SKM-1 treated with dmso at 0.1 percent for 144 hours (cell line): ENCODE results near the gene KDM3B.
"Not testable (repeated sequence)": the region's sequence is repeated elsewhere in the genome, so short reads cannot be mapped to it uniquely, and the experiment has no call there.

Experiments used
- DNase-seq: peaks from one replicate; lab custom pipeline; 2025; ENCODE audit not compliant: unreplicated experiment; lab: John Stamatoyannopoulos, UW

KDM3B gene, protein sequence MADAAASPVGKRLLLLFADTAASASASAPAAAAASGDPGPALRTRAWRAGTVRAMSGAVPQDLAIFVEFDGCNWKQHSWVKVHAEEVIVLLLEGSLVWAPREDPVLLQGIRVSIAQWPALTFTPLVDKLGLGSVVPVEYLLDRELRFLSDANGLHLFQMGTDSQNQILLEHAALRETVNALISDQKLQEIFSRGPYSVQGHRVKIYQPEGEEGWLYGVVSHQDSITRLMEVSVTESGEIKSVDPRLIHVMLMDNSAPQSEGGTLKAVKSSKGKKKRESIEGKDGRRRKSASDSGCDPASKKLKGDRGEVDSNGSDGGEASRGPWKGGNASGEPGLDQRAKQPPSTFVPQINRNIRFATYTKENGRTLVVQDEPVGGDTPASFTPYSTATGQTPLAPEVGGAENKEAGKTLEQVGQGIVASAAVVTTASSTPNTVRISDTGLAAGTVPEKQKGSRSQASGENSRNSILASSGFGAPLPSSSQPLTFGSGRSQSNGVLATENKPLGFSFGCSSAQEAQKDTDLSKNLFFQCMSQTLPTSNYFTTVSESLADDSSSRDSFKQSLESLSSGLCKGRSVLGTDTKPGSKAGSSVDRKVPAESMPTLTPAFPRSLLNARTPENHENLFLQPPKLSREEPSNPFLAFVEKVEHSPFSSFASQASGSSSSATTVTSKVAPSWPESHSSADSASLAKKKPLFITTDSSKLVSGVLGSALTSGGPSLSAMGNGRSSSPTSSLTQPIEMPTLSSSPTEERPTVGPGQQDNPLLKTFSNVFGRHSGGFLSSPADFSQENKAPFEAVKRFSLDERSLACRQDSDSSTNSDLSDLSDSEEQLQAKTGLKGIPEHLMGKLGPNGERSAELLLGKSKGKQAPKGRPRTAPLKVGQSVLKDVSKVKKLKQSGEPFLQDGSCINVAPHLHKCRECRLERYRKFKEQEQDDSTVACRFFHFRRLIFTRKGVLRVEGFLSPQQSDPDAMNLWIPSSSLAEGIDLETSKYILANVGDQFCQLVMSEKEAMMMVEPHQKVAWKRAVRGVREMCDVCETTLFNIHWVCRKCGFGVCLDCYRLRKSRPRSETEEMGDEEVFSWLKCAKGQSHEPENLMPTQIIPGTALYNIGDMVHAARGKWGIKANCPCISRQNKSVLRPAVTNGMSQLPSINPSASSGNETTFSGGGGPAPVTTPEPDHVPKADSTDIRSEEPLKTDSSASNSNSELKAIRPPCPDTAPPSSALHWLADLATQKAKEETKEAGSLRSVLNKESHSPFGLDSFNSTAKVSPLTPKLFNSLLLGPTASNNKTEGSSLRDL (N-terminal part only)

DNA sequence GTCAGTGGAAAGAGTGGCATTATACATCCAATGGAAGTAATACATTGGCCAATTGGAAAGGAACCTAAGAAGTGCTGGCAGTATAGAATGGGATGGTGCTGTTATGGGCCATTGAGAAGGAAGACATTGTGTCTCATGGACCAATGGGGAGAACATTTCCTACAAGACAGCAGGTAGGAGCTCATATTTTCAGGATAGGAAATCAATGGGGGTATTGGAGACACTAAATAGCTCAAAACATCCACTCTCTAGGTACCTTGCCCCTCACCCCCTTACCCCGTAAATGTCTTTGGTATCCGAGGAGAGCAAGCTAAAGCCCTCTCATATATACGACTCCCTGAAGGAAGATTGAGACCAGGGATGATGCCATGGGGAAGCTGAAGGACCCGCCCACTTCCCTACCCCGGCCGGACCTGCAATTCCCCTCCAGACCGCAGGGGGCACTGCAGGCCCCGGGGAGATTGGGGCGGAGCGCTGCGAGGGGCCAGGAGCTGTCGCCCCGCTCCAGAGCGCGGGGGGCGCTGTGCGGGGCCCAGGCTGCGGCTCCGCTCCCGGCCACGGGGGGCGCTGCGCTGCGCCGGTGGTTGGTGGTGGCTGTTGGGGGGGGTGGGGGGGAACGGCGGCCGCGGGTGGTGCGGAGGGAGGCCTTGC lies at the start of gene KDM3B:
Gene KDM3B (plus strand): TSS at position 615 of the 651 bp plus-strand sequence. CDS start 111 bp downstream, outside the sequence.
- peak; percentile 86 for DNase-seq

DNA sequence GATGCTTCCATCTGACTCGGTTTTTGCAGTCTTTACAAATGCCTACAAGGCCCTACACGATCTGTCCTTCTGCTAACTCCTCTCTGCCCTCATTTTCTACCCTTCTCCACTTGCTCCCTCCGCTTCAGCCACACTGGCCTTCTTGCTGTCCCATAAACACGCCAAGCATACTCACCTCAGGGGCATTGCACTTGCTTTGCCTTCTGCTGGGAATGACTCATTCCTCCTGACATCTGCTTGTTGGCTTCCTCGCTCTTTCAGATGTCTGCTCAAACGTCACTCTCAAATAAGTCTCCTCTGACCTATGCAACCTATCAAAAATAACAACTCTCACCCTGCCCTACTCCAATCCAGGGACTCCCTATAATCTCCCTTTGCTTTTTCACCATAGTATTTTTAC lies 49.1 kb upstream of the KDM3B start:
- DNase-seq = no peak

DNA sequence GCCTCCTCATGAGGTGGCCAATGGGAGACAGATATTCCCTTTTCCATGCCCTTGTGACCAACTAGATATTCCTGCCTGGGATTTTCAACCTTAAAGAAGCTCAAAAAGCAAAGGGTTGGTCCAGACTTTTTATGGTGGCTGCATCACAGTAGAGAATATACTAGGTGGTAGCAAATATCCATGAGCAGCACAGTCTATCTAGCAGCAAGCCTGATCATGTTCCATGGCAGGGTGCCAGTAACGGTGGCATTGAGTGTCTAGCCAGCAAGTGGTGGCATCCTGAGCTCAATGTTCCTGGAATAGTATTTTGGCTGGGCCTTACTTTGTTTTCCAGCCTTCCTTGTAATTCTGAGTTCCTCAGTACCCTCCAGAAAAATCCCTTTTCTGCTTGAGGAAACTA lies 46.7 kb upstream of the KDM3B start:
- DNase-seq = no peak

DNA sequence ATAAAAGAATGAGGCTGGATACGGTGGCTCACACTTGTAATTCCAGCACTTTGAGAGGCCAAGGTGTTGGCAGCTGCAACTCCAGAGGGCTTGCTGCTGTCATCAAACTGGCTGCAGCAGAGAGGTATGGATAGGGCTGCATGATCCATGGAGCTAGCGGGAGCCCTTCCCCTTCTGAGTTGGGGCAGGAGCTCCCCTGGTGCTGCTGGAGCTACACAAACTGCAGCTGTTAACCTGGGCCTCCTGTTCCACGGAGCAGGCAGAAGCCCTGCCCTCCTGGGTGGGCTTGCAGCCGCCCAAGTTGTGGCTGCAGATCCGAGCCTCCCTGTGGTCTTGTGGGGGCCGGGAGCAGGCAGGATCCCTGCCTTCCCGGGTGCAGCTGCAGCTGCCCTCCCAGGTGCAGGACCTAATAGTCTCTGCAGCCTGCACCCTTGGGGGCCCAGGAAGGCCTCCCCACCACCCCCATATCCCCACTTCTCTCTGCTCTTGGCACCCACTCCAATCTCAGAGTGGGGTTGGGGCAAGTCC lies 36.7 kb upstream of the KDM3B start:
- DNase-seq = no peak

DNA sequence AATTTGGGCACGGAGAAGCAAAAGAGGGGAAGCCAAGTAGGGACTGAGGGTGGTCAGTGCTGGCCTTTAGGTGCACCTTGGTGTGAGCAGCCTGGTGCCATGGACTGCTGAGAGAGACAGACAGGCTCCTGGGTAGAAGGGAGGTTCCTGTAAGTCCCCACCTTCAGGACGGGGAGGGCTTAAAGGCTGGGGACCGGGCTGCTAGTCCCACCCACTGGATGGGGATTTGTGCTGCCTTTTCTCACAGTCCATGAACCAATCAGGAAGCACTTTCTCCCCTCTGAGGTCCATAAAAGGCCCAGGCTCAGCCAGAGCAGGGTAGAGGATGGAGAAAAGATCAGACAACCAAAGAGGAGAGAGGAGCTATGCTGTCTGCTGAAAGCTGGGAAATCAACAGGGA lies 36.1 kb upstream of the KDM3B start:
- DNase-seq = no peak

DNA sequence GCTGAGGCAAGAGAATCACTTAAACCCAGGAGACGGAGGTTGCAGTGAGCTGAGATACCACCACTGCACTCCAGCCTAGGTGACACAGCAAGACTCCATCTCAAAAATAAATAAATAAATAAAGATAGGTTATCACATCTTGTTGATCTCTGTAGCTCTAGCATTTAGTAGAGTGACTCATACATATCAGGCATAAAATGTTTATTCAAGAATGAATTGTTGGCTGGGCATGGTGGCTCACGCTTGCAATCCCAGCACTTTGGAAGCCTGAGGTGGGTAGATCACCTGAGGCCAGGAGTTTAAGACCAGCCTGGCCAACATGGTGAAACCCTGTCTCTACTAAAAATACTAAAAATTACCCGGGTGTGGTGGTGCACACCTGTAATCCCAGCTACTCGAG lies 34.3 kb upstream of the KDM3B start:
- DNase-seq = not testable (repeated sequence)

DNA sequence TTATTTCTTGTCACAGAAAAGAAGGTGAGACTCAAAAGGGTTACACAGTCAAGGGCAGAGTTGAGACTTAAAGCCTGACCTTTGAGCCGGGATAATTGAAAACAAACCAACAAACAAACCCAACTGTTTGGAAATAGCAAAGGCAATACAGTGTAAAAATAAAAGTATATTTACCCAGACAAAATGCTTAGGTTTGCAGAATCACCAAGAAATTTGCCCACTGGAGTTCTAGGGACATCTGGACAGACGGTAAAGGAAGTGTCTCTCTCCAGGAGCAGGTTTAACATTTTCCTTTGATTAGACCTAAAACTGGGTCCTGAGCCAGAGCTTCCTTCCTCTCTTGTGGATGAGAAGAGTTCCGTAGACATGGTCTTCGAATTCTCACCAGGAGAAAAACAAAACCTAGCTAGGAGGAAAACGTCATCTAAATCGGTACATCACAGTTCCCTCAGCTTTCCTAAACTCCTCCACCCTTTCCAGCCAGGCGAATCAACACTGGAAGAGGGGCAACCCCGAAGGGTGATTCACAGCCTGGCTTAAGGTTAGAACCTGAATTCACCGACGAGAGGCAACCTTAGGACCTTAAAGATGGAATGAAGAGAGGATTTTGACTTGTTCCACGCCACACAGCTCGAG lies 21.6 kb upstream of the KDM3B start:
- no peak for DNase-seq

DNA sequence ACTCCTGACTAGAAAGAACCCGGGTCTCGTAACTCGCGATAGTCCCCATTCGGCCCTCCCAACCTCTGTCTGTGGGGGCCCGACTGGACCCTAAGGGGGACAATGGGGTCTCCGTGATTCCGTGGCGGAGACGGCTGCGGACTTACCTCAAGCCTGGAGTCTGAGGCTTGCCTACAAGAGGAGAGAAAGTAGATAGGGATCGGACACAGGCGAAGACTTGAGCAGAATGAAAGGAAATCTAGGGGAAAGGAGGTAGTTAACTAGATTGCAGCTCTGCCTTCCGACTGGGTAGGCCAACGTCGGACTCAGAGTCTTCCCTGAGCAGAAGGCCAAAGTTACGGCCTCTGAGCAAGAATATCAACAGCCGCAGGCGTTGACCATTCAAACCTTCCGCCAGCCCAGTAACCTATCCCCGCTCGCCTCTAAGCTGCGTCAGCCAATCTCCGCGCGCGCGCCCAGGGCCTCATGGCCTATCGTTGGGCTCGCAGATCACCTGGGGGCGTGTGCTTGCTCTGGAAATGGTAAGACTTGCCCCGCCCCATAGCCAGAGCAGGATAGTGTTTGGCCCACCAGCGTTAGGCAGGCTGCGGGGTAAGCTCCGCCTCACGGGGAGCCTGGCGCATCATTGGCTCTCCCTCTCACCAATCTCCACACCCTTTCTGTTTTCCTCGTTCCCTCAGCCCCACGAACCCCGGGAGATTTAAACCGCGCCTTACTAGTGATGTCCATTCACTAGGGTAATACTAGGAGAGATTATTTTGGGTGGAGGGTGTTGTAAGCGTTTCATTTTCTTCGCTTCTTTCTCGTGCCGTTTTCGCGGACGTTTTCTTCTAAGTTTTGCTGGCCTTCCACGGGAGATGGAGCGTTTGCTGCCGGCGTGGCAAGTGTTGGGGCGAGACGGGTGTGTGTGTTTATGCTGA lies 20.8 kb upstream of the KDM3B start, which contains the start of gene CDC25C:
Gene CDC25C (minus strand): TSS at position 356 of the 920 bp plus-strand sequence. CDS start 624 bp downstream, outside the sequence.
- peak; percentile 100 for DNase-seq

DNA sequence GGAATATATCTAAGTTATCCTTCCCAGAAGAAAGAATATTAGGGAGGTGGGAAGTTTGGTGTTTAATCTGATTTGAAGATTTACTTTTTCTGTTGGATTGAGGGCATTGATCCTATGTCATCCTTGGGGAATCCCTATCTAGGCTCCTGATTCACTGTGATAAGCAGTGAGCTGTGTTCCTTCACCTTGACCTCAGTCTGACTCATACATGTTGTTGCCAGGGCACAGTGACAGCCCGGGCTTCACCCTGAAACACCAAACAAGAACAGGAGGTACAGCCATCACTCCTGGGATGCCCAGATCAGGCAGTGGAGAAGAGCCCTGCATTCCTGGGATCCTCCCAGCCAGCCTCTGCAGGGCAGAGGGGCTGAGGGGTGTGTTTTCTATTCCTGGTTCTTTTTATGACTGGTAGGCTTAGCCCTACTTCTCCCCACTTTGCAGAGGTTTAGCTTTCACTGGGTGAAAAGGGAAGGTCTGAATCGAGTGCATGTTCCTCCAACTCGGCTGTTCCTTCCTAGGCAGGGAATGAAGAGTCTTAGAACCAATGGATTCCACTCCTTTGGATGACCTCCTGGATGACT lies 17.5 kb upstream of the KDM3B start:
- no peak for DNase-seq

DNA sequence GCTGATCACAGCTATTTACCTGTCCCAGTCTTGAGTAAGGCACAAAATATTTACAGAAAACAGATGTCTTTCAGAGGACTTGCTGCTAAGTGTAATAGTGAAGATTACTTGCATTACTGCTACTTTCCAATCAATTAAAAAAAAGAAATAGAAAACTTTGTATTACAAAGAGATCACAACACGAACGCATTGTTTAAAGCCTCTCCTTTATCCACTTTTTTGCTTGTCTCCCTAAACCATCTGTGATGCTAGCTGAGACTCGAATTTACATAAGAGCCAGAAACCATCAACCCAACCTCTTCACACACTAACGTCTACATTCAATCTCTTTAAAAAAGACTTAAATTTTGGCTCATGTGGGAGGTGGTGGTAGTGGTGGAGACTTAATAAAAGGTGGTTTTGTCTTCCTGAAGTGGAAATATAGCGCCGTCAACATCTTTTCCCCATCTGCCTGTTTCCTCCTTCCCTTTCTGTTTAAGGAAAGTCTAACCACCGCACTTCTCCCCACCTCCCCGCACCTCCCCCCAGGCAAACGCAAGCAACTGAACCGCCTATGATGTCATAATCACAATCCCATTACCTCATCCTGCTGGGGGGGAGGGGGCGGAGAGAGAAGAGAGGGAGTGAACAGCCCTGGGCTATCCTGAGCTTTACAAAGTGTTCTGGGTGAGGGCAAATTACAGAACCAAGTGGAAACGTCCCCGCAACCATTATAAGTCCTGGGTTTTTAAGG lies 15.4 kb upstream of the KDM3B start:
- peak; percentile 79 for DNase-seq

DNA sequence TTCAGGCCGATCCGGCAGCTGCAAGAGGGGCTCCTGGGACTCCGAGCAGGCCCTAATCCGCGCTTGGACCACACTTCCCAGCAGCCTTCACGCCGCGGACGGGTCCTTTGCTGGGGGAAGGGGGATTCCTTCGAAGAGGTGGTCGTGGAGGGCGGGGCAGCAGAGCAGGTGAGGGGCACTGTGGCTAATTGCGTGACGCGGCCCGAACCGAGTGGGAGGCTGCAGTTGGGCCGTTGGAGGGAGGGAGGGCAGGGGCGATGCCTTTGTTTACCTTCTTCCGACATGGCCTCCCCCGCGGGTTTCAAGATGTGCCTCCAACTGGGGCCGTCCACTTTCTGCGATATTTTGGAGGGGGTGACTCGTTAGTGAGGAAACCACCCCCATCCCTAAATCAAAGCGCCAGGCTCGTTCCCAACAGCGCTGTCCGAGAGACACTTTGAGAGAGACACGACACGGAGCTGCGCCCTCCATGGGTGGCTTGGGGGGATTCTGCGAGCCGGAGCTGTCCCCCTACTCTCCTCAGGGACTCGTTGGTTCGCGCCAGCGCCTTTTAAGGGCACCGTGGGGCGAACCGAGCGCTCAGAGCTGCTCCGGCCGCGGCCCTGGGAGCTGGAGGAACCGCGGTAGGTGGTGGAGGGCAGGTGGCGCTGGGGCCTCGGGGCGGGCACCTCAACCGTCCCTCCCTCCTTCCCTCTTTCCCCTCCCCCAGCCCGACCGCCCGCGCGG lies 14.6 kb upstream of the KDM3B start, which contains the start of gene FAM53C:
Gene FAM53C (plus strand): TSS at position 582 of the 726 bp plus-strand sequence. CDS start 3,070 bp downstream, outside the sequence.
- DNase-seq = peak; percentile 88

DNA sequence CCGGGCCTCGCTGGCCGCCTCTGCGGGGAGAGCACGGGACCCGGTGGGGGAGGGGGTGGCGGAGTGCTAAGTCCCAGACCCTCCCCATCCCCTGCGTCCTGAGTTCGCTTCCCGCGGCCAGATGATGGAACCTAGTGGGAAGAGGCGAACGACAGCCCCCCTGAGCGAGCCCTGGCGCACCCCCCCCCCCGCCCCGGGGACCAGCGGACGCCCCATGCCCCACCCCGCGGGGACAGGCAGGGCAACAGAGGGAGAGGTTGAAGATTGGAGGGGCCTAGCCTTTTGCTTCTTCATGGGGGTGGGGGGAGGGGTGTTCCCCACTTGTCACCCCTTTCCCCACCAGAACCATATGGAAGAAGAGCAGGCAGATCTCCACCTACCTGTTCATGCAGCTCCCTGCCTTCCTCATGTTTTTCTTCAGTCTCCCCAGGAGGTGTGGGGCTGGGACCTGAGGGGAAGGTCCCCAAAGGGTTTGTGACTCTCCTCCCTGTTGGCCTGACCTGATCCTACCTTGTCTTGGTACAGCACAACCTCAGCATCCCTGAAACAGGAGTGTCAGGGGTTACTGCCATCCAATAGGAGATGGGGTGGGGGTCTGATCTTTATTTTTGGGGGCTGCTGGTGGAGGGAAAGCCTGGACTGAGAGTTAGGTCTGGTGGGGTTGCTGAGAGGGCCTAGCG lies 13.9 kb upstream of the KDM3B start:
- DNase-seq = no peak

DNA sequence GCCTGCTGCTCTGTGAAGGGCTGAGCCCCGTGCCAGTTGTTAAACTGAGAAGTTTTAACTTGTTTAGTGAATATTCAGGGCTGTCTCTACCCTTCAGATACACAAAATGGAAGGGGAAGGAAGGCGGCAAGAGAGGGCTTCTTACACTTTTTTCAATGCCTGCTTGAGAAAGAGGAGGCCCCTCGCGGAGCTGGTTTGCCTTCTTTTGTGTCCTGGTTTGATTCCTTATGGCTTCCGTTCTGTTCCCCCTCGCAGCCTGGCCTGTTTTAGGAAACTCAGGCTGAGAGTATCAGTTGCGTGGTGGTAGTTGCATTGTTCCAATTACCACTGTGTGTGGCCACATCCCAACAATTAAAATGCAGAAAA lies 13.4 kb upstream of the KDM3B start:
- no peak for DNase-seq

DNA sequence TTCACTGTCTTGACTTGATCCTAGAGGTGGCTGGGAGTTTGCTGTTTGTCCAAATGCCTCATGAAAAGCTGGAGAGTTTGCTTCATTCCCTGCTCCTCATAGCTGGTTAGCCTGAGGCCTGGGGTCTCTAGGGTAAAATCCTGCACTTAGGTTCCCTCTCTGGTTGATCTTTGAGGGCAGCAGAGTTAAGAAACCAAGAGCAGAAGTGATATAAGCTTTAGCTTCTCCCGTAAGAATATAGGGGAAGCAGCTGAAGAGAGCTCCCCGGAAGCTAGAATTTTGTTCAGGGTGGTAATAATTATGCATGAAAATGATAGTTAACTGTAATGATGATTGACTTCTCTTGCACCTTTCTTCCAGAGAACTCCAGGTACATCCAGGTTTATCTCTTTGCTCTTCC lies 13.0 kb upstream of the KDM3B start:
- peak; percentile 31 for DNase-seq

DNA sequence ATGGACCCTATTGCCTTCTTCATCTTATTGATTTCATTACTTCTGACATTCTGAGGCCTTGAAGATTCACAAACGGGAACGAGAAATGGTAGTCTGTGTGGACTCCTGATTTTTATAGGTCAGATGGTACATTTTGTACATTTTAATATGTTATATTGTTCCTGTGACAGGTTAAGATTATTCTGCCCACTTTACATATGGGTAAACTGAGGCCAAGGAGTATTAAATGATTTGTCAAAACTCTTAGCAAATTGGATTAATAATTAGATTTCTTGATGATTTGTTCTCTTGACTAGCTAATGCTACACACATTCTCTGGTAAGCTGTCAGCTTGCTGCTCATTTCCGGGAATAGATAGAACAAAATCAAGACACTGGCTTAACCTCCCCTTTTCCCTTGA lies 12.5 kb upstream of the KDM3B start:
- no peak for DNase-seq

DNA sequence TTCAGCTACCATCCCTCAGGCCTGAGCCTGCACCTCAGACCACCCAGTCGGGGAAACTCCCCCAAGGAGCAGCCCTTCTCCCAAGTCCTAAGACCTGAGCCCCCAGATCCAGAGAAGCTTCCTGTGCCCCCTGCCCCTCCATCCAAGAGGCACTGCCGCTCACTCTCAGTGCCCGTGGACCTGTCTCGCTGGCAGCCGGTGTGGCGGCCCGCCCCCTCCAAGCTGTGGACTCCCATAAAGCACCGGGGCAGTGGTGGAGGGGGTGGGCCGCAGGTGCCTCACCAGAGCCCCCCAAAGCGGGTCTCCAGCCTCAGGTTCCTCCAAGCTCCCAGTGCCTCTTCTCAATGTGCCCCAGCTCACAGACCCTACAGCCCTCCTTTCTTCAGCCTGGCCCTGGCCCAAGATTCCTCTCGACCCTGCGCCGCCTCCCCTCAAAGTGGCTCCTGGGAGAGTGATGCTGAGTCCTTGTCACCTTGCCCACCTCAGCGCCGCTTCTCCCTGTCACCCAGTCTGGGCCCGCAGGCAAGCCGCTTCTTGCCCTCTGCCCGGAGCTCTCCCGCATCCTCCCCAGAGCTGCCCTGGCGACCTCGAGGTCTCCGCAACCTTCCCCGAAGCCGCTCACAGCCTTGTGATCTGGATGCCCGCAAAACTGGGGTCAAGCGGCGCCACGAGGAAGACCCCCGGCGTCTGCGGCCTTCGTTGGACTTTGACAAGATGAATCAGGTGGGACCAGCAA lies 7.4 kb upstream of the KDM3B start:
- no peak for DNase-seq
